ENCODE measurements around the gene SREK1.
"Not testable (repeated sequence)": the region's sequence is repeated elsewhere in the genome, so short reads cannot be mapped to it uniquely, and the experiment has no call there.

The SREK1 gene

GRCh38 chr5:66144074-66144833, at the start of gene SREK1:
Gene SREK1 (plus strand): TSS chr5:66144300. CDS start chr5:66144377, 77 bp downstream.
- DNase-seq (ENCODE audit: low spot score), result peak; percentile 97

- DNase-seq (ENCODE audit: low spot score), result no peak
Observed at GRCh38 chr5:66100851-66101250, 43.2 kb upstream of the SREK1 start.

GRCh38 chr5:66113160-66113559, 30.9 kb upstream of the SREK1 start:
- no peak for DNase-seq (ENCODE audit: low spot score)

- no peak for DNase-seq (ENCODE audit: low spot score)
Observed at GRCh38 chr5:66118304-66118703, 25.8 kb upstream of the SREK1 start.

- DNase-seq (ENCODE audit: low spot score), result no peak
Observed at GRCh38 chr5:66122379-66123034, 21.6 kb upstream of the SREK1 start.

GRCh38 chr5:66129144-66129543, 15.0 kb upstream of the SREK1 start:
- DNase-seq (ENCODE audit: low spot score), result no peak

GRCh38 chr5:66130493-66130892, 13.6 kb upstream of the SREK1 start:
- DNase-seq (ENCODE audit: low spot score), result no peak

- DNase-seq (ENCODE audit: low spot score), result no peak
Observed at GRCh38 chr5:66134407-66134861, 9.7 kb upstream of the SREK1 start.

- DNase-seq (ENCODE audit: low spot score), result no peak
Observed at GRCh38 chr5:66136053-66136452, 8.0 kb upstream of the SREK1 start.

GRCh38 chr5:66136944-66137343, 7.2 kb upstream of the SREK1 start:
- not testable (repeated sequence) for DNase-seq (ENCODE audit: low spot score)

- no peak for DNase-seq (ENCODE audit: low spot score)
Observed at GRCh38 chr5:66138637-66139317, 5.3 kb upstream of the SREK1 start.

GRCh38 chr5:66139318-66139712, 4.8 kb upstream of the SREK1 start:
- DNase-seq (ENCODE audit: low spot score), result no peak

GRCh38 chr5:66142417-66142816, 1.7 kb upstream of the SREK1 start:
- DNase-seq (ENCODE audit: low spot score), result no peak

- no peak for DNase-seq (ENCODE audit: low spot score)
Observed at GRCh38 chr5:66143473-66144073, 527 bp upstream of the SREK1 start.

GRCh38 chr5:66144834-66145390, 812 bp downstream of the SREK1 start:
- DNase-seq (ENCODE audit: low spot score), result no peak

- DNase-seq (ENCODE audit: low spot score), result no peak
Observed at GRCh38 chr5:66145737-66146136, 1.6 kb downstream of the SREK1 start.

GRCh38 chr5:66149950-66150349, 5.8 kb downstream of the SREK1 start:
- DNase-seq (ENCODE audit: low spot score), result no peak

GRCh38 chr5:66151030-66151429, 6.9 kb downstream of the SREK1 start:
- DNase-seq (ENCODE audit: low spot score), result no peak

GRCh38 chr5:66151491-66151890, 7.4 kb downstream of the SREK1 start:
- DNase-seq (ENCODE audit: low spot score), result no peak

- no peak for DNase-seq (ENCODE audit: low spot score)
Observed at GRCh38 chr5:66157046-66157445, 12.9 kb downstream of the SREK1 start.

- no peak for DNase-seq (ENCODE audit: low spot score)
Observed at GRCh38 chr5:66161356-66161755, 17.3 kb downstream of the SREK1 start.

Measured in left forelimb (tissue), 1 donor.